H1 (cell line): ENCODE measurements around the gene PLEKHS1. TPM values are rescaled to one million over a fixed set of nuclear protein-coding genes. Genes with fewer than 3 reads are reported as not detected.

ENCODE experiments used
- CTCF ChIA-PET: fragments of 300-600 bp; sonication (Branson Sonifier 250); formaldehyde crosslinking; loops from one replicate; lab custom pipeline; 2021; ENCODE audit not compliant: partially characterized antibody; lab: Charles Lee
- POLR2A ChIA-PET: fragments of 300-600 bp; sonication (Branson Sonifier 250); formaldehyde crosslinking; loops from one replicate; lab custom pipeline; 2021; ENCODE audit warnings: inconsistent platforms; ENCODE audit not compliant: partially characterized antibody; lab: Charles Lee
- DNase-seq, 2 experiments: peaks; one replicate each; pipeline versions ENCODE4 v3.0.0 to v3.0.0-alpha.2; 2010 to 2022; ENCODE audit warnings: low spot score in 2 of 2, low read depth in 1 of 2, mixed read lengths in 1 of 2
- FAIRE-seq: peaks from 2 replicates; lab custom pipeline; 2011; peaks lifted over from hg19 to GRCh38; lab: Jason Lieb, UNC
- H2AFZ ChIP-seq: 2 replicates; pipeline ENCODE4 v1.8.1; 2012; ENCODE audit warnings: low read length, inconsistent platforms
- H2AK5ac ChIP-seq: 2 replicates; pipeline ENCODE4 v1.6.1; 2013; ENCODE audit warnings: low read depth, low read length
- H2BK120ac ChIP-seq: replicated peaks from 2 replicates; pipeline ENCODE3; 2013; ENCODE audit warnings: low read depth, low read length, inconsistent platforms
- H2BK12ac ChIP-seq: 2 replicates; pipeline ENCODE4 v1.6.1; 2013; ENCODE audit warnings: low read depth, low read length
- H2BK15ac ChIP-seq: 2 replicates; pipeline ENCODE4 v1.6.1; 2013; ENCODE audit warnings: low read length
- H2BK20ac ChIP-seq: 2 replicates; pipeline ENCODE4 v1.6.1; 2013; ENCODE audit warnings: low read length
- H2BK5ac ChIP-seq: 2 replicates; pipeline ENCODE4 v1.6.1; 2013; ENCODE audit warnings: low read depth, low read length
- H3K14ac ChIP-seq: 2 replicates; pipeline ENCODE4 v1.6.1; 2013; ENCODE audit warnings: inconsistent platforms; ENCODE audit not compliant: insufficient read length
- H3K18ac ChIP-seq: 2 replicates; pipeline ENCODE4 v1.6.1; 2013; ENCODE audit warnings: low read length; ENCODE audit errors: extremely low read depth
- H3K23ac ChIP-seq: 2 replicates; pipeline ENCODE4 v1.6.1; 2013; ENCODE audit warnings: inconsistent platforms; ENCODE audit not compliant: insufficient read length
- H3K23me2 ChIP-seq: 2 replicates; pipeline ENCODE4 v1.6.1; 2013; ENCODE audit warnings: low read depth, low read length
- H3K27ac ChIP-seq: 2 replicates; pipeline ENCODE4 v1.6.1; 2011; ENCODE audit warnings: low read depth, low read length, inconsistent platforms
- H3K27me3 ChIP-seq, 4 experiments: replicated peaks in 1 of 4; 1 replicate in 1 of 4; 2 replicates in 3 of 4; pipeline versions ENCODE4 v1.6.1 to v1.8.1; 2011 to 2013; ENCODE audit warnings: low read length in 3 of 4, mild to moderate bottlenecking in 3 of 4, inconsistent platforms in 2 of 4, mixed read lengths in 2 of 4, moderate library complexity in 1 of 4; ENCODE audit not compliant: control insufficient read depth in 3 of 4, insufficient read depth in 3 of 4; ENCODE audit errors: extremely low read depth in 1 of 4
- H3K36me3 ChIP-seq, 4 experiments: 2 replicates each; pipeline versions ENCODE4 v1.6.1 to v1.8.1; 2011 to 2013; ENCODE audit warnings: mild to moderate bottlenecking in 4 of 4, low read length in 3 of 4, moderate library complexity in 2 of 4, control low read depth in 1 of 4, inconsistent platforms in 1 of 4; ENCODE audit not compliant: insufficient read depth in 4 of 4, control insufficient read depth in 2 of 4
- H3K4ac ChIP-seq: replicated peaks from 2 replicates; pipeline ENCODE3; 2013; ENCODE audit warnings: low read length, low read depth, mixed read lengths, inconsistent platforms; ENCODE audit not compliant: insufficient read length
- H3K4me1 ChIP-seq, 4 experiments: replicated peaks in 1 of 4; 1 replicate in 1 of 4; 2 replicates in 3 of 4; pipeline versions ENCODE4 v1.6.1 to v1.8.1; 2011 to 2013; ENCODE audit warnings: low read length in 3 of 4, inconsistent platforms in 2 of 4, mixed read lengths in 1 of 4; ENCODE audit not compliant: insufficient read depth in 4 of 4, control insufficient read depth in 3 of 4
- H3K4me2 ChIP-seq, 2 experiments: 2 replicates each; pipeline versions ENCODE4 v1.6.1 to v1.8.1; 2011 to 2013; ENCODE audit warnings: low read depth in 2 of 2, low read length in 2 of 2, control low read depth in 1 of 2, inconsistent platforms in 1 of 2, mild to moderate bottlenecking in 1 of 2; ENCODE audit not compliant: insufficient read depth in 1 of 2
- H3K4me3 ChIP-seq, 4 experiments: fragments of 200-600, 300-600 bp in 1 of 4; sonication (generic), shearing (Covaris generic), sonication (Bioruptor Twin) in 1 of 4; 2 replicates each; pipeline versions ENCODE4 v1.5.1 to v1.8.1; 2011 to 2016; ENCODE audit warnings: low read length in 4 of 4, low read depth in 3 of 4, control low read depth in 2 of 4, inconsistent platforms in 2 of 4, mild to moderate bottlenecking in 2 of 4, mixed read lengths in 1 of 4, moderate library complexity in 1 of 4; ENCODE audit not compliant: insufficient read depth in 2 of 4; ENCODE audit errors: extremely low read depth in 1 of 4
- H3K56ac ChIP-seq: replicated peaks from 2 replicates; pipeline ENCODE3; 2013; ENCODE audit warnings: low read depth, mild to moderate bottlenecking, mixed read lengths, low read length, inconsistent platforms; ENCODE audit not compliant: insufficient read length
- H3K79me1 ChIP-seq: 2 replicates; pipeline ENCODE4 v1.6.1; 2013; ENCODE audit warnings: low read depth, low read length, control low read depth
- H3K79me2 ChIP-seq, 2 experiments: 2 replicates each; pipeline versions ENCODE4 v1.6.1 to v1.8.1; 2012 to 2013; ENCODE audit warnings: low read length in 2 of 2, mild to moderate bottlenecking in 2 of 2, inconsistent platforms in 1 of 2; ENCODE audit not compliant: insufficient read depth in 2 of 2, control insufficient read depth in 1 of 2
- H3K9ac ChIP-seq, 4 experiments: replicated peaks in 1 of 4; 1 replicate in 1 of 4; 2 replicates in 3 of 4; pipeline versions ENCODE4 v1.6.1 to v1.8.1; 2011 to 2013; ENCODE audit warnings: low read depth in 3 of 4, low read length in 3 of 4, control low read depth in 2 of 4, mild to moderate bottlenecking in 2 of 4, moderate library complexity in 2 of 4, inconsistent platforms in 1 of 4; ENCODE audit errors: extremely low read depth in 1 of 4
- H3K9me3 ChIP-seq, 2 experiments: 2 replicates each; pipeline versions ENCODE4 v1.6.1 to v1.8.1; 2012 to 2013; ENCODE audit warnings: mild to moderate bottlenecking in 2 of 2, moderate library complexity in 2 of 2, control low read depth in 1 of 2, inconsistent platforms in 1 of 2, low read depth in 1 of 2, low read length in 1 of 2, mixed read lengths in 1 of 2; ENCODE audit not compliant: insufficient read depth in 2 of 2
- H4K20me1 ChIP-seq, 2 experiments: replicated peaks in 1 of 2; 2 replicates each; pipeline versions ENCODE3 to v1.8.1; 2011 to 2013; ENCODE audit warnings: inconsistent platforms in 2 of 2, low read length in 2 of 2, mild to moderate bottlenecking in 1 of 2; ENCODE audit not compliant: insufficient read depth in 2 of 2, control insufficient read depth in 1 of 2
- H4K5ac ChIP-seq: 2 replicates; pipeline ENCODE4 v1.6.1; 2013; ENCODE audit warnings: low read length, low read depth, mixed read lengths, inconsistent platforms; ENCODE audit not compliant: insufficient read length
- H4K8ac ChIP-seq: 2 replicates; pipeline ENCODE4 v1.8.0; 2013; ENCODE audit warnings: mild to moderate bottlenecking, moderate library complexity, low read length, inconsistent platforms; ENCODE audit not compliant: insufficient read depth; ENCODE audit errors: extremely low read depth
- H4K91ac ChIP-seq: replicated peaks from 2 replicates; pipeline ENCODE3; 2013; ENCODE audit warnings: low read length, mixed read lengths, inconsistent platforms; ENCODE audit not compliant: insufficient read length
- BACH1 ChIP-seq: IDR thresholded peaks from 2 replicates; pipeline ENCODE4 v1.6.1; 2012; ENCODE audit warnings: low read length, improper control_type of control experiment
- BRCA1 ChIP-seq: IDR thresholded peaks from 2 replicates; pipeline ENCODE4 v1.6.1; 2012; ENCODE audit warnings: low read depth, low read length, improper control_type of control experiment
- MAFK ChIP-seq: IDR thresholded peaks from 2 replicates; pipeline ENCODE4 v1.6.1; 2012; ENCODE audit warnings: low read depth, mild to moderate bottlenecking, improper control_type of control experiment, low read length
- WGBS, 2 experiments: shearing (Covaris generic) in 1 of 2; methylation state at CpG; one replicate each; pipeline versions ENCODE4 v1.1.6 to v1.1.7; 2013 to 2015; ENCODE audit warnings: low lambda C conversion rate in 2 of 2, mixed read lengths in 2 of 2, inconsistent platforms in 1 of 2, low coverage in 1 of 2, missing lambda C conversion rate in 1 of 2; ENCODE audit not compliant: insufficient replicate concordance in 2 of 2, insufficient coverage in 1 of 2, insufficient read length in 1 of 2; ENCODE audit errors: extremely low coverage in 1 of 2, missing lambda C conversion rate in 1 of 2; 5-methylcytosine and 5-hydroxymethylcytosine counted together
- polyA plus RNA-seq, 7 experiments: library from polyadenylated mRNA; depleted of rRNA in 3 of 7; stranded (reverse) in 5 of 7; unstranded in 2 of 7; fragments of >200 nt in 5 of 7; fragments of 200-250 nt in 2 of 7; gene quantifications; 1 replicate in 5 of 7; 2 replicates in 1 of 7; 4 replicates in 1 of 7; pipeline versions ENCODE4 v1.2.1 to v1.2.3, GENCODE V29; 2011 to 2013; ENCODE audit warnings: missing spikeins in 2 of 7, mixed read lengths in 2 of 7
- total RNA-seq: library from RNA; stranded (reverse); fragmentation: NEBNext Ultra II Directional; extraction: Animal tissue kit (Norgen Biotek cat#: 25700); gene quantifications from 2 replicates; pipeline ENCODE4 v1.2.1, GENCODE V29; 2021

The PLEKHS1 gene
- total and polyA plus RNA-seq, 2 of the 8 experiments (the other 6 are each of a cell fraction or from before 2014, with no cell fraction given), result not detected

DNA sequence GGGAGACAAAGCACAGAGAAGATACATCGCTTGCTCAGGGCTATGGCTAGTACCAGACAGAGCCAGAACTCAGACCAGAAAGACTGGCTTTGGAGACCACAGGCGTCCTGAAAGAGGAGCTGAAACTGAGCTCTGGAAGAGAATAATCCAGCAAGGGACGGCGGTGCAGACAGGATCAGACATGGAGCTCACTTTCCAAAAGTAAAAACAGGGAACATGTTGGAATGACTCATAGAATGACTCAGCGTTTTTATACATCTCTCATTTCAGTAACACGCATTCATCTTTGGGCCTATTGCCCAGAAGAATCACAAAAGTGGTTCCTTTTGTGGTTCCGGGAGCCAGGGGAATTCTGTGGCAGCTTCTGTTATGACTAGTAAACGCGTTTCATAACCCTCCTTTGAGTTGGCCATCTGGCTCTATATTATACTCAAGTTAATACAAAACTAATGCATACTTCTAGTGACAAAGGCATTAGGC, 37.2 kb downstream of the PLEKHS1 start:
- no peak overlapping the region for H3K23ac ChIP-seq
- no peak overlapping the region for H4K8ac ChIP-seq
- CTCF ChIA-PET, result interaction anchor here (0.6 to 5.1 kb wide), 4 partner anchors 10 to 298 kb away, joined by 3 to 29 read pairs (median 3); no protein-coding TSS in a partner anchor
- peak overlapping the region; percentile 94; the same call in 1 of the 2 replicates for H2AFZ ChIP-seq
- H3K4ac ChIP-seq, result no peak overlapping the region
- no peaks in the 10 kb centered on the region for H3K9me3 ChIP-seq
- no peak overlapping the region for H2BK120ac ChIP-seq
- no peak overlapping the region for H2BK15ac ChIP-seq
- no peak overlapping the region for H3K18ac ChIP-seq
- no peak overlapping the region for H4K5ac ChIP-seq
- H3K27ac ChIP-seq, result no peak overlapping the region
- H2BK12ac ChIP-seq, result no peak overlapping the region
- no peaks in the 10 kb centered on the region for H3K79me1 ChIP-seq
- POLR2A ChIA-PET, result no interaction called here
- H3K4me1 ChIP-seq, result no peaks in the 10 kb centered on the region
- no peak overlapping the region for H2AK5ac ChIP-seq
- H4K91ac ChIP-seq, result no peak overlapping the region
- no peaks in the 10 kb centered on the region for H3K23me2 ChIP-seq
- 92% methylated on average over 9 of the region's 9 CpGs; no CpG with 5 or more reads in 1 of the 2 experiments for WGBS, 2 experiments
- H2BK5ac ChIP-seq, result no peak overlapping the region
- H4K20me1 ChIP-seq, result no peaks in the 10 kb centered on the region
- FAIRE-seq (no peak), DNase-seq (no peak)
- no peak overlapping the region for H2BK20ac ChIP-seq
- H3K4me3 ChIP-seq, result no peak overlapping the region
- no peaks in the 10 kb centered on the region for H3K79me2 ChIP-seq
- TF ChIP-seq MAFK, result peak; percentile 50; the same call in 1 of the 2 replicates
- peak; percentile 91 for TF ChIP-seq BACH1
- no peak for TF ChIP-seq BRCA1
- TF ChIP-seq, all 59 proteins: peak for 2
- no peak overlapping the region for H3K4me2 ChIP-seq
- no peak overlapping the region for H3K9ac ChIP-seq
- no peaks in the 10 kb centered on the region for H3K36me3 ChIP-seq
- no peak overlapping the region for H3K14ac ChIP-seq
- no peak overlapping the region for H3K56ac ChIP-seq
- no peaks in the 10 kb centered on the region for H3K27me3 ChIP-seq
